Stimulated activated CD4-positive, alpha-beta T cell treated with anti-CD3 and anti-CD28 coated beads, Interleukin-12 subunit alpha, Interleukin-12 subunit beta, amount 100 ng/mL, for 4 hours (primary cell): ENCODE data around the gene KPNA1.

Source experiments
- DNase-seq: peaks from one replicate; pipeline ENCODE4 v3.0.0-alpha.2; 2020

KPNA1 gene

GRCh38 chr3:122374034-122374433 lies 140.7 kb downstream of the KPNA1 start:
- no peak for DNase-seq
